HUES48 (cell line): ENCODE results near the gene PIK3CB.

Source experiments
- H3K27ac ChIP-seq: one replicate; pipeline ENCODE4 v1.7.0; 2013; ENCODE audit warnings: low read depth, low read length, inconsistent platforms
- H3K27me3 ChIP-seq: 2 replicates; pipeline ENCODE4 v1.6.1; 2013; ENCODE audit warnings: mild to moderate bottlenecking, low read length; ENCODE audit not compliant: control insufficient read depth, insufficient read depth
- H3K36me3 ChIP-seq: 2 replicates; pipeline ENCODE4 v1.6.1; 2013; ENCODE audit warnings: low read length; ENCODE audit not compliant: control insufficient read depth, insufficient read depth
- H3K4me1 ChIP-seq: 2 replicates; pipeline ENCODE4 v1.6.1; 2013; ENCODE audit warnings: mild to moderate bottlenecking, low read length; ENCODE audit not compliant: control insufficient read depth, insufficient read depth
- H3K4me3 ChIP-seq: 2 replicates; pipeline ENCODE4 v1.5.1; 2013; ENCODE audit warnings: mild to moderate bottlenecking, low read depth, low read length
- H3K9ac ChIP-seq: 2 replicates; pipeline ENCODE4 v1.6.1; 2013; ENCODE audit warnings: mild to moderate bottlenecking, low read depth, low read length, moderate library complexity
- H3K9me3 ChIP-seq: 2 replicates; pipeline ENCODE4 v1.6.1; 2013; ENCODE audit warnings: low read length; ENCODE audit not compliant: control insufficient read depth, insufficient read depth

The PIK3CB gene

DNA sequence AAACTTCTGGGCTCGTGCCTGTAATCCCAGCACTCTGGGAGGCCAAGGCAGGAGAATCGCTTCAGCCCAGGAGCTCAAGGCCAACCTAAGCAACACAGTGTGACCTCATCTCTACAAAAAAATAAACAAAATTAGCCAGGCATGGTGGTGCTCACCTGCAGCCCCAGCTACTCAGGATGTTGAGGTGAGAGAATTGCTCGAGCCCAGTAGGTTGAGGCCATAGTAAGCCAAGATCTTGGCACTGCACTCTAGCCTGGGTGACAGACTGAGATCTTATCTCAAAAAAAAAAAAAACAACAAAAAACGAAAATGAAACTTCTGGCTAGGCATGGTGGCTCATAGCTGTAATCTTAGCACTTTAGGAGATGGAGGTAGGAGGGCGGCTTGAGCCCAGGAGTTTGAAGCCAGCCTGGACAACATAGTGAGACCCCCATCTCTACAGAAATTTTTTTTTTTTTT lies 53.7 kb downstream of the PIK3CB start:
- H3K4me1 ChIP-seq: no peaks in the 10 kb centered on the region
- no peaks in the 10 kb centered on the region for H3K9me3 ChIP-seq
- H3K27ac ChIP-seq: no peak overlapping the region
- H3K36me3 ChIP-seq: no peaks in the 10 kb centered on the region
- no peak overlapping the region for H3K4me3 ChIP-seq
- H3K27me3 ChIP-seq: no peaks in the 10 kb centered on the region
- no peak overlapping the region for H3K9ac ChIP-seq

DNA sequence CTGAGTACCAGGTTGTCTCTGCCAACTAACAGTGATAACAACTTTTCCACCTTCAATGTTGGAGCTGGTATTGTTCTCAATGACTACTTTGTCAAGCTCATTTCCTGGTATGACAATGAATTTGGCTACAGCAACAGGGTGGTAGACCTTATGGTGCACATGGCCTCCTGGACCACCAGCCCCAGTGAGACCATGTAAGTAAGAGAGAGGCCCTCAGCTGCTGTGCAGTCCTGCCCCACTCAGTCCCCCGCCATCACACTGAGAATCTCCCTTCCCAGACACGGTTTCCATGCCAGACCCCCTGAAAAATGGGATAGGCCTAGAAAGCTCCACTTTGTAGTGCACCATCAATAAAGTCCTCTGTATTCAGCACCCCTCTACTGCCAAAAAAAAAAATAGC lies 56.1 kb downstream of the PIK3CB start:
- H3K9me3 ChIP-seq: no peaks in the 10 kb centered on the region
- H3K27ac ChIP-seq: no peak overlapping the region
- no peaks in the 10 kb centered on the region; the same call in 1 of the 2 replicates for H3K4me1 ChIP-seq
- no peak overlapping the region for H3K9ac ChIP-seq
- no peak overlapping the region for H3K4me3 ChIP-seq
- no peaks in the 10 kb centered on the region for H3K27me3 ChIP-seq
- H3K36me3 ChIP-seq: no peaks in the 10 kb centered on the region

DNA sequence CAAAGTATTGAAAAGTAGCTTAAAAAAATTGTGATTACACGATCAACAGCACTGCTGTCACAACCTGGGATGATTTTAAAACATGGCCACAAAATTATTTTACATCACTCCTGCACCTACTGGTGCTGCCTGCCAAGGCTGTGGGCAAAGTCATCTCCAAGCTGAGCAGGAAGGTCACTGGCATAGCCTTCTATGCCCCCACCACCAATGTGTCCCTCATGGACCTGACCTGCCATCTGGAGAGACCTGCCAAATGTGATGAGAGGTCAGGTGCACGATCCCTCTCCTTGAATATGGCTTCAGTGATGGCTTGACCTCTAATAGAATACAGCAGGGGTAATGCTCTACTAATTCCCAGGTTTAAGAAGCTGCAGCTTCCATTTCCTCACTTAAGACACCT lies 57.8 kb downstream of the PIK3CB start:
- H3K4me1 ChIP-seq: no peaks in the 10 kb centered on the region; the same call in 1 of the 2 replicates
- H3K4me3 ChIP-seq: no peak overlapping the region
- H3K27ac ChIP-seq: no peak overlapping the region
- no peaks in the 10 kb centered on the region for H3K9me3 ChIP-seq
- no peaks in the 10 kb centered on the region for H3K36me3 ChIP-seq
- H3K27me3 ChIP-seq: no peaks in the 10 kb centered on the region
- no peak overlapping the region for H3K9ac ChIP-seq

DNA sequence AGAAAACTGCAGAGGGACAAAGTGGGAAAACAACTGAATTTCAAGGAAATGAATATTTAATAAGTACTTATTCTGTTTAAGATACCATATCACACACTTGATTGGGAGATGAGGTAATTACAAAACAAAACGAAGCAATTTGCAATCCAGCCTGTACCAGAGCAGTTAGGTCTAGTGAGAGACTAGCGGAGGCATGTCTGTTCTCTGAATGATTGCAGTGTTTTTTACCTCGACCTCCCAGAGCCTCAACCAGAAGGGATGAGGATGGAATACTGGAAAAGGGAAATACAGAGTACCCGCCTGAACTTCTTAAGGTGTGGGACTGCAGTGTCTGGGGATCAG lies 59.5 kb downstream of the PIK3CB start:
- Histone ChIP-seq H3K4me3 (no peak overlapping the region), H3K27me3 (no peaks in the 10 kb centered on the region), H3K9ac (no peak overlapping the region), H3K27ac (peak overlapping the region; percentile 15), H3K36me3 (no peaks in the 10 kb centered on the region), H3K4me1 (no peaks in the 10 kb centered on the region; the same call in 1 of the 2 replicates), H3K9me3 (no peaks in the 10 kb centered on the region)

DNA sequence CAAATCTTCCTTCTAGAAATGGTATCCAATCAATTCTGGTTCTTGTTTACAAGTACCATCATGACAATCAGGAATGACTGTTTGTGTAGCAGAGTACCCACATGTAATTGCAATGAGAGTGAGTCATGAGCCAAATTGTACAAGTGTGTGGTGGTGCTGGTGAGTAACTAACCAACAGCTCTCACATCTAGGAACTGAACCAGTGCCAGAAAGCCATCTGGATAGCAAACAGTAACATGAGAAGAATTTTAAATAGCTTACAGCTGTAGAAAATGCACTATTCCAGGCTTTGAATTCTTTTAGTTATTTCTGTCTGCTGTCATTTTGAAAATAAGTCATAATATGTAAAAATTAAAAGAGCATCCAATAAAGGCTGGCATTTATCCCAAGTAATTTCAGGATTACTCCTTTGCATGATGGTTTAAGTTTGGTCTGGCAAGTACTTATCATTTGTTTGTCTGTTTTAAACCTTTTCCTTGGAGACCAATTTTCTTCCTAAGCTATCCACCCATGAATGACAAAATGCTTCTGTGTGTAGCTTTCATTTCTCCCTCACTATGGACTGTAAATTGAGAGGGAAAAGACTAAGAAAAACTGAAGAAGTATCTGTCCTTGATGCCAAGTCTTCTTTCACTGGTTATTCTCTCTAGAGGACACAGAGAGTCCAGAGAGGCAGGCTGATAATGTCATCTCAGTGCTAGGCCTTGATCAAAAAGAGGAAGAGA lies 60.0 kb downstream of the PIK3CB start:
- no peaks in the 10 kb centered on the region for H3K9me3 ChIP-seq
- 0 out of 2 replicates have a peak, but pooled peaks cover 3% of the 10 kb centered on the region for H3K36me3 ChIP-seq
- peak overlapping the region; percentile 15 for H3K27ac ChIP-seq
- no peak overlapping the region for H3K4me3 ChIP-seq
- H3K4me1 ChIP-seq: no peaks in the 10 kb centered on the region; the same call in 1 of the 2 replicates
- H3K9ac ChIP-seq: no peak overlapping the region
- H3K27me3 ChIP-seq: no peaks in the 10 kb centered on the region

DNA sequence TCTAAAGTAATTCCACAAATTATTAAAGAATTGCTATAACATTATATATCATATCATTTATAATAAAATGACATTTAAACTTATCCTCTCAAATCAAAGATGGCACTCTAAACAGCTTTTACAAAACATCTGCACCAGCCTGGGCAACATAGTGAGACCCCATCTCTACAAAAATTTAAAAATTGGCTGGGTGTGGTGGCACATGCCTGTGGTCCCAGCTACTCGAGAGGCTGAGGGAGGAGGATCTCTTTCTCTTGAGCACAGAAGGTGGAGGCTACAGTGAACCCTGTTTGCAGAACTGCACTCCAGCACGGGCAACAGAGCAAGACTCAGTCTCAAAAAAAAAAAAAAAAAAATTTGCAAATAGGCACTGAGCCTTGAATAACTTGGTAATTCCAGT lies 63.1 kb downstream of the PIK3CB start:
- Histone ChIP-seq H3K27me3 (no peaks in the 10 kb centered on the region), H3K9ac (no peak overlapping the region), H3K4me1 (no peaks in the 10 kb centered on the region; the same call in 1 of the 2 replicates)

DNA sequence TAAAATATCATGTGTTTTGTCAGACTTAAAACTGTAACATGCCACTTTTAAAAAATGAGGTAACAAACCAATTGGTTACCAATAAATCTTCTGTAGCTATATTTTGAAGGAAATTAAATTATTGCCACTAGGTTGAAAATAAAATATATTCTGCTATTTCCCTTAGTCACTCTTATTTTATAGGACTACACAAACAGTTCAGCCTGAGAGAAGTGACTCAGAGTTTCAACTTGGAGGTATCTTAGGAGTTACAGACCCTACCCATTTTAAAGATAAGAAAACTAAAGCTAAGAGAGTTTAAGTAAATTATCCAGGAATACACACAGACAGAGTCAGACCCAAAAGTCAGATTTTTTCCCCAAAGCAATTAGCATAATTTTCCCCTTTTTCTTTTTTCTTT lies 65.1 kb downstream of the PIK3CB start:
- Histone ChIP-seq H3K4me1 (no peaks in the 10 kb centered on the region), H3K9ac (no peak overlapping the region), H3K9me3 (peaks cover 16% of the 10 kb centered on the region), H3K27ac (no peak overlapping the region), H3K36me3 (peaks cover 13% of the 10 kb centered on the region; the same call in 1 of the 2 replicates), H3K4me3 (no peak overlapping the region), H3K27me3 (no peaks in the 10 kb centered on the region)

More for the DNA sequence above, 63.1 kb downstream of the PIK3CB start:
- peaks cover 16% of the 10 kb centered on the region for H3K9me3 ChIP-seq
- no peak overlapping the region for H3K27ac ChIP-seq
- no peak overlapping the region for H3K4me3 ChIP-seq
- H3K36me3 ChIP-seq: peaks cover 13% of the 10 kb centered on the region; the same call in 1 of the 2 replicates

DNA sequence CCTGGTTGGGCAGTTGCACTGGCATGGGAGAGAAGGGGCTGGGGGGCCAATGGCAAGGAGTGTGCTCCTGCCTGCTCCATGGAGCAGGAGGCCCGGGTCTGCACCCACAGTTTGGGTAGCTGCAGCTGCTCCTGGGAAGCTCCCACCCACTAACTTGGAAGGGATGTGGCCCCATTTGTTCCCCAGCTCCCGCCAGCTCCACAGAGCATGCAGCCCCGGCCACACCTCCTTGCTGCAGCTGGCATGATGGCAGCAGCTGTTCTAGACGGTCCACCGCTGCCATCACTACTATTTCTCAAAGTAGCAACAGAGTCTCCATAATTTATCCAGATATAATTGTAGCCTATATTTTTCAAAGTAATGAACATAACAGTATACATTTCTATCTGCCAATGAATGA lies 65.8 kb downstream of the PIK3CB start:
- H3K9ac ChIP-seq: no peak overlapping the region
- H3K27me3 ChIP-seq: no peaks in the 10 kb centered on the region
- H3K4me3 ChIP-seq: no peak overlapping the region
- no peak overlapping the region for H3K27ac ChIP-seq
- H3K4me1 ChIP-seq: no peaks in the 10 kb centered on the region
- peaks cover 13% of the 10 kb centered on the region; the same call in 1 of the 2 replicates for H3K36me3 ChIP-seq
- peaks cover 16% of the 10 kb centered on the region for H3K9me3 ChIP-seq

DNA sequence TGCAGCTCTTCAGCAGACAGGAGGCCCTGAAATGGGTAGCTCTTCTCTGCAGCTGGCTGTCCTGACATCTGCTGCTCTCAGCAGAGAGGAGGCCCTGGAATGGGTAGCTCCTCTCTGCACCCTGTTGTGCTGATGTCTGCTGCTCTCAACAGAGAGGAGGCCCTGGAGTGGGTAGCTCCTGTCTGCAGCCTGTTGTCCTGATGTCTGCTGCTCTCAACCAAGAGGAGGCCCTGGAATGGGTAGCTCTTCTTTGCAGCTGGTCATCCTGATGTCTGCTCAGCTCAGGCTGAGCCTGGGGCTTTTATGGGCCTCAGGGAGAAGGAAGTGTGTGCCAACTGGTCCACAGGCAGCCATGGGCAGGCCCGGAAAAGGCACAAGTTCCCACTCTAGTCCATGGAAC lies 66.6 kb downstream of the PIK3CB start:
- H3K9me3 ChIP-seq: peaks cover 16% of the 10 kb centered on the region
- no peaks in the 10 kb centered on the region for H3K27me3 ChIP-seq
- H3K4me3 ChIP-seq: no peak overlapping the region
- H3K36me3 ChIP-seq: peaks cover 13% of the 10 kb centered on the region; the same call in 1 of the 2 replicates
- H3K27ac ChIP-seq: no peak overlapping the region
- no peaks in the 10 kb centered on the region for H3K4me1 ChIP-seq
- no peak overlapping the region for H3K9ac ChIP-seq

DNA sequence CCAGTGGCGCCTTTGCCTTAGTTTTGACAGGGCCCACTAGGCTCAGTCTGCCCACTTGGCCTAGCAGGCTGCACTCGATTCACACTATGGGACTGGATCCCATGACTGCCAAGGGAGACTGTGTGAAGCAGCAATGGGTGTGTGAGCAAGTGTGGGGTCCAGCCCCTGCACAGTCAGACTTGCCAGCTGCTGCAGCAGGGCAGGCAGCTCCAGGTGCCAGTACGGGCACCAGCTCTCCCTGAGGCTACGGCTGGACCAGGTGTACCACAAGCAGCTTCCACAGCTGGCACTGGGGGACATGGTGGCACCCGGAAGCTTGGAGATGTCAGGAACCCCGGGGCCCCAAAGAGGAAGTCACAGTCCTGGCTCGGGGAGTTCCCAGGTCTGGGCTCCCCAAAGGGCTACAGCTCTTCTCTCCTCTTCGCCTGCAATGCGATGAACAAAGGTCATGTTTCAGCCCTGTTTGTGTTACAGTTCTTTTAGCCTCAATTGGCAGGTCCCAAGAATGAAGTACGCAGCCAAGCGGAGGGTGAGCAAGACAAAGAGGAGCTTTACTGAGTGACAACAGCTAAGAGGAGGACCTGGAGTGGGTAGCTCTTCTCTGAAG lies 67.1 kb downstream of the PIK3CB start:
- Histone ChIP-seq H3K9ac (no peak overlapping the region), H3K27ac (no peak overlapping the region), H3K9me3 (peaks cover 16% of the 10 kb centered on the region), H3K4me3 (no peak overlapping the region), H3K27me3 (no peaks in the 10 kb centered on the region), H3K36me3 (peaks cover 13% of the 10 kb centered on the region; the same call in 1 of the 2 replicates), H3K4me1 (no peaks in the 10 kb centered on the region)

DNA sequence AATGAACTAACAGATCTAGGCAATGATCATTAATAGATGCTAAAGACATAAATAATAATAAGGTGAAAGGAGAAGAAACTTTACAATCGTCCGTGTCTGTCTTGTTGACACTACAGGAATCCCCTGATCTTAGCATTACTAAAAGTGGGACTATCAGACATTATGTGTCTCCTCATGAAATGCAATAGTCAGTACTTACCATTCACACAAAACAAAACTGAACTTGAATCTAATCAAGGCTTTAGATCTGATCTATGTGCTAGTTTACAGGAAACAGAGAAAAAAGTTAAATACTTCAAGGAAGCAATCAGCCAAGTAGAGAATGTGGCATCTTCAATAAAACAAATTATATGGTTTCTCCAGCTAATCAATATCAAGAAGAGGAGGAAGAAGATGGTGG lies 73.7 kb downstream of the PIK3CB start:
- Histone ChIP-seq H3K4me1 (no peaks in the 10 kb centered on the region), H3K9me3 (no peaks in the 10 kb centered on the region), H3K27ac (no peak overlapping the region), H3K27me3 (no peaks in the 10 kb centered on the region), H3K36me3 (0 out of 2 replicates have a peak, but pooled peaks cover 4% of the 10 kb centered on the region), H3K9ac (no peak overlapping the region), H3K4me3 (no peak overlapping the region)
